Measurements from ENCODE around the gene RFX1.
A peak's percentile ranks its signal among the peaks of the same experiment; 100 is the strongest.
"Not testable (repeated sequence)": the region's sequence is repeated elsewhere in the genome, so short reads cannot be mapped to it uniquely, and the experiment has no call there.

RFX1 gene

GRCh38 chr19:14006085-14006765, at the start of gene RFX1:
RFX1 (minus strand) TSS chr19:14006320; CDS start chr19:13993843, 12,477 bp downstream.
- peak; percentile 87 to 100 (median 99) for DNase-seq

- DNase-seq = no peak
Observed at GRCh38 chr19:14055396-14055795, 49.3 kb upstream of the RFX1 start.

GRCh38 chr19:14054721-14055120, 48.6 kb upstream of the RFX1 start:
- no peak for DNase-seq

GRCh38 chr19:14054099-14054498, 48.0 kb upstream of the RFX1 start:
- no peak for DNase-seq

- no peak for DNase-seq
Observed at GRCh38 chr19:14053500-14053899, 47.4 kb upstream of the RFX1 start.

- DNase-seq = no peak
Observed at GRCh38 chr19:14053032-14053431, 46.9 kb upstream of the RFX1 start.

GRCh38 chr19:14052470-14052869, 46.4 kb upstream of the RFX1 start:
- DNase-seq = no peak

GRCh38 chr19:14051980-14052379, 45.9 kb upstream of the RFX1 start:
- DNase-seq = no peak

- DNase-seq = not testable (repeated sequence)
Observed at GRCh38 chr19:14050961-14051360, 44.8 kb upstream of the RFX1 start.

- DNase-seq = no peak
Observed at GRCh38 chr19:14050512-14050911, 44.4 kb upstream of the RFX1 start.

GRCh38 chr19:14048443-14049153, 42.5 kb upstream of the RFX1 start:
- DNase-seq = no peak

GRCh38 chr19:14047866-14048265, 41.7 kb upstream of the RFX1 start:
- DNase-seq = not testable (repeated sequence)

- peak in 6 of 14 donors; percentile 1 to 42 (median 6) for DNase-seq
Observed at GRCh38 chr19:14042659-14043608, 36.8 kb upstream of the RFX1 start.

- no peak for DNase-seq
Observed at GRCh38 chr19:14039181-14039580, 33.1 kb upstream of the RFX1 start.

- no peak for DNase-seq
Observed at GRCh38 chr19:14035706-14036105, 29.6 kb upstream of the RFX1 start.

GRCh38 chr19:14035159-14035558, 29.0 kb upstream of the RFX1 start:
- DNase-seq = not testable (repeated sequence)

GRCh38 chr19:14033946-14034345, 27.8 kb upstream of the RFX1 start:
- DNase-seq = no peak

GRCh38 chr19:14031719-14032480, 25.8 kb upstream of the RFX1 start, which contains the start of gene IL27RA:
IL27RA (plus strand) TSS chr19:14031762; CDS start chr19:14031873, 111 bp downstream.
- peak in 9 of 14 donors; percentile 11 to 48 (median 25) for DNase-seq

GRCh38 chr19:14030997-14031718, 25.0 kb upstream of the RFX1 start:
- no peak for DNase-seq

- DNase-seq = no peak
Observed at GRCh38 chr19:14028901-14029300, 22.8 kb upstream of the RFX1 start.

GRCh38 chr19:14027856-14028450, 21.8 kb upstream of the RFX1 start, which contains the start of gene RLN3:
RLN3 (plus strand) TSS chr19:14028148; CDS start chr19:14028205, 57 bp downstream.
- DNase-seq = no peak
